Activated naive CD4-positive, alpha-beta T cell treated with anti-CD3 and anti-CD28 coated beads, Interleukin-2, amount 10 ng/mL, durations not matched to agents 7 days and 5 days (primary cell): ENCODE data around the gene TNFRSF8.
"Not testable (repeated sequence)": the region's sequence is repeated elsewhere in the genome, so short reads cannot be mapped to it uniquely, and the experiment has no call there.

Experiments used
- CTCF ChIA-PET: fragments of 350-600 bp; sonication (Branson Sonifier 250); formaldehyde crosslinking; loops from one replicate; lab custom pipeline; 2021; ENCODE audit warnings: antibody characterized with exemption; lab: Charles Lee
- DNase-seq: peaks from one replicate; pipeline ENCODE4 v3.0.0-alpha.2; 2020
- H3K27ac Mint-ChIP-seq: one replicate; pipeline ENCODE4 v1.8.0; 2021; ENCODE audit warnings: mild to moderate bottlenecking, moderate library complexity, mixed read lengths
- H3K27me3 Mint-ChIP-seq: one replicate; pipeline ENCODE4 v1.8.0; 2021; ENCODE audit warnings: mild to moderate bottlenecking, mixed read lengths
- H3K36me3 Mint-ChIP-seq: one replicate; pipeline ENCODE4 v1.8.0; 2021; ENCODE audit warnings: mixed read lengths
- H3K4me1 Mint-ChIP-seq: one replicate; pipeline ENCODE4 v1.8.0; 2021; ENCODE audit warnings: mixed read lengths
- H3K4me3 Mint-ChIP-seq: one replicate; pipeline ENCODE4 v1.8.0; 2021; ENCODE audit warnings: mild to moderate bottlenecking, moderate library complexity, mixed read lengths
- H3K9me3 Mint-ChIP-seq: one replicate; pipeline ENCODE4 v1.8.0; 2021; ENCODE audit warnings: mixed read lengths

TNFRSF8 gene

GRCh38 chr1:12094180-12094579 is 31.1 kb downstream of the TNFRSF8 start:
- Mint-ChIP-seq H3K27me3 (peaks cover 7% of the 10 kb centered on the region), H3K27ac (no peak overlapping the region), H3K4me1 (peaks cover 22% of the 10 kb centered on the region), H3K4me3 (no peak overlapping the region), H3K9me3 (peaks cover 7% of the 10 kb centered on the region), H3K36me3 (peaks cover 4% of the 10 kb centered on the region)
- CTCF ChIA-PET, result interaction anchor here (0.6 to 1.3 kb wide), 2 partner anchors 10 to 31 kb away, joined by 3 to 5 read pairs; no protein-coding TSS in a partner anchor
- DNase-seq, result no peak

GRCh38 chr1:12095452-12096263 is 32.6 kb downstream of the TNFRSF8 start:
- peaks cover 2% of the 10 kb centered on the region for H3K36me3 Mint-ChIP-seq
- peaks cover 7% of the 10 kb centered on the region for H3K27me3 Mint-ChIP-seq
- H3K9me3 Mint-ChIP-seq, result peaks cover 4% of the 10 kb centered on the region
- CTCF ChIA-PET, result interaction anchor here (1.2 kb wide), 1 partner anchor 13 kb away, joined by 3 read pairs; no protein-coding TSS in a partner anchor
- peaks cover 8% of the 10 kb centered on the region for H3K4me1 Mint-ChIP-seq
- DNase-seq, result no peak
- no peak overlapping the region for H3K4me3 Mint-ChIP-seq
- no peak overlapping the region for H3K27ac Mint-ChIP-seq

GRCh38 chr1:12096615-12097014 is 33.5 kb downstream of the TNFRSF8 start:
- Mint-ChIP-seq H3K4me1 (peaks cover under 1% of the 10 kb centered on the region), H3K27me3 (no peaks in the 10 kb centered on the region), H3K9me3 (no peaks in the 10 kb centered on the region), H3K4me3 (no peak overlapping the region), H3K36me3 (no peaks in the 10 kb centered on the region), H3K27ac (no peak overlapping the region)
- CTCF ChIA-PET, result interaction anchor here (1.2 to 1.3 kb wide), 2 partner anchors 12 to 28 kb away, joined by 3 read pairs; no protein-coding TSS in a partner anchor
- DNase-seq, result no peak

GRCh38 chr1:12097321-12097720 is 34.2 kb downstream of the TNFRSF8 start:
- CTCF ChIA-PET, result interaction anchor here (1.3 kb wide), 1 partner anchor 28 kb away, joined by 3 read pairs; no protein-coding TSS in a partner anchor

GRCh38 chr1:12098786-12099185 is 35.7 kb downstream of the TNFRSF8 start:
- H3K36me3 Mint-ChIP-seq, result peaks cover 2% of the 10 kb centered on the region
- DNase-seq, result no peak
- CTCF ChIA-PET, result no interaction called here
- H3K27ac Mint-ChIP-seq, result no peak overlapping the region
- H3K4me1 Mint-ChIP-seq, result peaks cover 8% of the 10 kb centered on the region
- no peaks in the 10 kb centered on the region for H3K27me3 Mint-ChIP-seq
- no peak overlapping the region for H3K4me3 Mint-ChIP-seq
- no peaks in the 10 kb centered on the region for H3K9me3 Mint-ChIP-seq

More at GRCh38 chr1:12097321-12097720, 34.2 kb downstream of the TNFRSF8 start:
- Mint-ChIP-seq H3K4me3 (no peak overlapping the region), H3K27ac (no peak overlapping the region), H3K9me3 (no peaks in the 10 kb centered on the region), H3K27me3 (no peaks in the 10 kb centered on the region), H3K4me1 (peaks cover 5% of the 10 kb centered on the region), H3K36me3 (peaks cover 2% of the 10 kb centered on the region)
- DNase-seq, result no peak

GRCh38 chr1:12099610-12100009 is 36.5 kb downstream of the TNFRSF8 start:
- Mint-ChIP-seq H3K4me1 (peaks cover 8% of the 10 kb centered on the region), H3K36me3 (peaks cover 2% of the 10 kb centered on the region), H3K4me3 (no peak overlapping the region), H3K27me3 (peaks cover 4% of the 10 kb centered on the region), H3K9me3 (no peaks in the 10 kb centered on the region), H3K27ac (no peak overlapping the region)
- CTCF ChIA-PET, result no interaction called here
- no peak for DNase-seq

GRCh38 chr1:12100071-12100470 is 37.0 kb downstream of the TNFRSF8 start:
- Mint-ChIP-seq H3K4me1 (peaks cover 8% of the 10 kb centered on the region), H3K27me3 (peaks cover 6% of the 10 kb centered on the region), H3K36me3 (peaks cover 2% of the 10 kb centered on the region), H3K9me3 (no peaks in the 10 kb centered on the region), H3K27ac (no peak overlapping the region), H3K4me3 (no peak overlapping the region)
- CTCF ChIA-PET, result no interaction called here
- no peak for DNase-seq

- not testable (repeated sequence) for H3K4me1 Mint-ChIP-seq
Observed at GRCh38 chr1:12101120-12101519, 38.0 kb downstream of the TNFRSF8 start.

GRCh38 chr1:12102066-12102465 is 39.0 kb downstream of the TNFRSF8 start:
- H3K4me3 Mint-ChIP-seq, result no peak overlapping the region

More at GRCh38 chr1:12101120-12101519, 38.0 kb downstream of the TNFRSF8 start:
- H3K9me3 Mint-ChIP-seq, H3K36me3 Mint-ChIP-seq, H3K4me3 Mint-ChIP-seq, DNase-seq, H3K27ac Mint-ChIP-seq, H3K27me3 Mint-ChIP-seq: not testable (repeated sequence)
- CTCF ChIA-PET, result interaction anchor here (1.2 kb wide), 1 partner anchor 24 kb away, joined by 3 read pairs; no protein-coding TSS in a partner anchor

GRCh38 chr1:12104417-12104816 is 41.3 kb downstream of the TNFRSF8 start:
- no peak overlapping the region for H3K4me3 Mint-ChIP-seq

More at GRCh38 chr1:12102066-12102465, 39.0 kb downstream of the TNFRSF8 start:
- H3K36me3 Mint-ChIP-seq, result peaks cover 2% of the 10 kb centered on the region
- peaks cover 12% of the 10 kb centered on the region for H3K27me3 Mint-ChIP-seq
- peaks cover 8% of the 10 kb centered on the region for H3K4me1 Mint-ChIP-seq
- peak overlapping the region; percentile 35 for H3K27ac Mint-ChIP-seq
- no peak for DNase-seq
- H3K9me3 Mint-ChIP-seq, result no peaks in the 10 kb centered on the region
- CTCF ChIA-PET, result interaction anchor here (1.2 kb wide), 1 partner anchor 23 kb away, joined by 3 read pairs; no protein-coding TSS in a partner anchor

GRCh38 chr1:12106153-12106552 is 43.0 kb downstream of the TNFRSF8 start:
- H3K27me3 Mint-ChIP-seq, result peaks cover 12% of the 10 kb centered on the region
- peaks cover 8% of the 10 kb centered on the region for H3K4me1 Mint-ChIP-seq
- H3K27ac Mint-ChIP-seq, result no peak overlapping the region
- H3K36me3 Mint-ChIP-seq, result peaks cover 2% of the 10 kb centered on the region
- no peak for DNase-seq
- H3K9me3 Mint-ChIP-seq, result no peaks in the 10 kb centered on the region
- no peak overlapping the region for H3K4me3 Mint-ChIP-seq
- CTCF ChIA-PET, result interaction anchor here (0.8 to 1.7 kb wide), 4 partner anchors 18 to 138 kb away, joined by 3 to 5 read pairs (median 3); no protein-coding TSS in a partner anchor

More at GRCh38 chr1:12104417-12104816, 41.3 kb downstream of the TNFRSF8 start:
- Mint-ChIP-seq H3K36me3 (peaks cover 2% of the 10 kb centered on the region), H3K27ac (no peak overlapping the region), H3K9me3 (no peaks in the 10 kb centered on the region), H3K27me3 (peaks cover 12% of the 10 kb centered on the region), H3K4me1 (peaks cover 8% of the 10 kb centered on the region)
- no peak for DNase-seq
- CTCF ChIA-PET, result interaction anchor here (0.9 kb wide), 1 partner anchor 11 kb away, joined by 3 read pairs; no protein-coding TSS in a partner anchor

GRCh38 chr1:12106861-12107260 is 43.8 kb downstream of the TNFRSF8 start:
- not testable (repeated sequence) for H3K4me3 Mint-ChIP-seq, H3K27ac Mint-ChIP-seq, H3K9me3 Mint-ChIP-seq, H3K4me1 Mint-ChIP-seq, H3K36me3 Mint-ChIP-seq
- CTCF ChIA-PET, result interaction anchor here (0.6 to 2.0 kb wide), 8 partner anchors 13 to 139 kb away, joined by 3 to 7 read pairs (median 4); no protein-coding TSS in a partner anchor
- peak; percentile 41 for DNase-seq
- H3K27me3 Mint-ChIP-seq, result peaks cover 12% of the 10 kb centered on the region

GRCh38 chr1:12107718-12108117 is 44.6 kb downstream of the TNFRSF8 start:
- Mint-ChIP-seq H3K4me3 (no peak overlapping the region), H3K27ac (no peak overlapping the region), H3K4me1 (peaks cover 1% of the 10 kb centered on the region), H3K9me3 (no peaks in the 10 kb centered on the region), H3K36me3 (no peaks in the 10 kb centered on the region), H3K27me3 (peaks cover 12% of the 10 kb centered on the region)
- CTCF ChIA-PET, result interaction anchor here (0.6 to 2.0 kb wide), 7 partner anchors 12 to 138 kb away, joined by 3 to 7 read pairs (median 4); no protein-coding TSS in a partner anchor
- no peak for DNase-seq

GRCh38 chr1:12109901-12110300 is 46.8 kb downstream of the TNFRSF8 start:
- CTCF ChIA-PET, result no interaction called here
- no peak for DNase-seq
- Mint-ChIP-seq H3K27me3 (peaks cover 11% of the 10 kb centered on the region), H3K4me3 (no peak overlapping the region), H3K27ac (no peak overlapping the region), H3K4me1 (peaks cover 16% of the 10 kb centered on the region), H3K9me3 (no peaks in the 10 kb centered on the region), H3K36me3 (no peaks in the 10 kb centered on the region)
